Measurements from ENCODE around the gene ASXL1. TPM values are rescaled to one million over a fixed set of nuclear protein-coding genes. Genes with fewer than 3 reads are reported as not detected.

The ASXL1 gene
- total and polyA plus RNA-seq, 10 of the 15 experiments (the other 5 are each of a cell fraction or from before 2014, with no cell fraction given), result 11.0 to 87.6 (median 56.8) TPM

- BruUV-seq (replicated peaks), result no TSS peak
- SMC1A ChIA-PET (ENCODE audit: uncharacterized antibody, unreplicated experiment), result interaction anchor here (0.8 to 3.4 kb wide), 12 partner anchors 9 to 288 kb away, joined by 3 to 23 read pairs (median 3); no protein-coding TSS in a partner anchor
- H3K4me2 ChIP-seq (ENCODE audit: control insufficient read depth, insufficient read depth), result peak overlapping the region; percentile 5; the same call in 1 of the 2 replicates
- peaks cover 0 to 1% of the 10 kb centered on the region in 2 experiments; a peak in 2 of 4 replicates for H3K36me3 ChIP-seq (ENCODE audit: control insufficient read depth in 2 of 2, insufficient read depth in 2 of 2, low read length in 1 of 2)
- peaks cover 89% of the 10 kb centered on the region for H3K79me2 ChIP-seq (ENCODE audit: control insufficient read depth, insufficient read depth, low read length)
- no peak overlapping the region for H3K9ac ChIP-seq (ENCODE audit: control insufficient read depth, insufficient read depth, low read length)
- ATAC-seq, result peak; percentile 12; the same call in 2 of the 3 replicates
- H3K4me3 ChIP-seq, result no peak overlapping the region
- TF ChIP-seq KAT2A (conservative IDR thresholded peaks at IDR 0.05; ENCODE audit: control insufficient read depth, low read depth, low read length), result no peak
- TF ChIP-seq PKNOX1 (IDR thresholded peaks at IDR 0.05), result peak; percentile 79
- no peak for TF ChIP-seq PAX8 (IDR thresholded peaks at IDR 0.05)
- no peak for TF ChIP-seq IKZF2 (IDR thresholded peaks at IDR 0.05)
- TF ChIP-seq TCF7 (IDR thresholded peaks at IDR 0.05; ENCODE audit: borderline replicate concordance), result no peak
- TF ChIP-seq BCL3 (IDR thresholded peaks at IDR 0.05; ENCODE audit: borderline replicate concordance, insufficient read depth, low read depth, low read length, poor library complexity, severe bottlenecking), result no peak
- TF ChIP-seq ZNF384 (IDR thresholded peaks at IDR 0.05; ENCODE audit: borderline replicate concordance, low read depth, low read length), result no peak
- TF ChIP-seq SREBF1 (IDR thresholded peaks at IDR 0.05; ENCODE audit: low read length), result no peak
- no peaks in the 10 kb centered on the region for H3K27me3 ChIP-seq (replicated peaks in 1 of 2; ENCODE audit: control insufficient read depth in 2 of 2, insufficient read depth in 2 of 2, low read length in 1 of 2)
- CTCF ChIA-PET, result interaction anchor here (1.0 to 3.2 kb wide), 4 partner anchors 9 to 27 kb away, joined by 4 to 7 read pairs (median 4); no protein-coding TSS in a partner anchor
- H2AFZ ChIP-seq (ENCODE audit: control insufficient read depth, low read depth, low read length), result no peak overlapping the region
- intact Hi-C loops (cut with micrococcal nuclease; ENCODE audit: unreplicated experiment), result no loop called here
- H3K9me3 ChIP-seq (replicated peaks; ENCODE audit: control insufficient read depth, insufficient read depth, low read length), result no peaks in the 10 kb centered on the region; the same call in 2 of the 3 replicates
- no peak overlapping the region for H3K27ac ChIP-seq (ENCODE audit: control insufficient read depth, insufficient read depth)
- in situ Hi-C loops (cut with MboI), result no loop called here
- no peak for FAIRE-seq
- WGBS (ENCODE audit: insufficient coverage, insufficient replicate concordance, low lambda C conversion rate, missing lambda C conversion rate), result 56% methylated on average over 7 of the region's 7 CpGs
- RAD21 ChIA-PET (ENCODE audit: unreplicated experiment), result interaction anchor here (0.6 to 1.8 kb wide), 6 partner anchors 8 to 330 kb away, joined by 3 to 9 read pairs (median 3); no protein-coding TSS in a partner anchor
- H4K20me1 ChIP-seq (ENCODE audit: control insufficient read depth, insufficient read depth), result peaks cover 9% of the 10 kb centered on the region
- no peak for DNase-seq (ENCODE audit: low read depth, low spot score)
- H3K4me1 ChIP-seq (ENCODE audit: control insufficient read depth, insufficient read depth, low read length), result peaks cover 44% of the 10 kb centered on the region
- POLR2A ChIA-PET, result interaction anchor here (0.6 to 2.8 kb wide), 6 partner anchors 9 to 248 kb away, joined by 3 to 9 read pairs (median 4); no protein-coding TSS in a partner anchor
Observed at GRCh38 chr20:32364554-32365208, 6.5 kb downstream of the ASXL1 start.
